HEK293 (cell line): ENCODE measurements around the gene PGR.
A peak's percentile ranks its signal among the peaks of the same experiment; 100 is the strongest.

Source experiments
- CTCF ChIA-PET: fragments of 350-600 bp; formaldehyde crosslinking; extraction: SDS; loops from one replicate; lab custom pipeline; 2021; ENCODE audit warnings: antibody characterized with exemption; lab: Yijun Ruan, JAX
- POLR2A ChIA-PET: fragments of 300-600 bp; formaldehyde crosslinking; extraction: SDS; loops from one replicate; lab custom pipeline; 2020; ENCODE audit warnings: antibody characterized with exemption, inconsistent platforms; lab: Yijun Ruan, JAX
- H3K27ac ChIP-seq: fragments of 200-500 bp; sonication (Bioruptor generic); 2 replicates; pipeline ENCODE4 v1.5.1; 2014; ENCODE audit warnings: low read depth, low read length, control low read depth, inconsistent platforms; ENCODE audit errors: extremely low read depth
- H3K36me3 ChIP-seq, 2 experiments: fragments of 200-500 bp in 1 of 2; sonication (Bioruptor generic) in 1 of 2; 1 replicate in 1 of 2; 2 replicates in 1 of 2; pipeline ENCODE4 v1.5.1; 2014 to 2017; ENCODE audit warnings: inconsistent platforms in 2 of 2, low read length in 2 of 2; ENCODE audit not compliant: control insufficient read depth in 2 of 2, insufficient read depth in 1 of 2
- H3K4me1 ChIP-seq: fragments of 200-500 bp; sonication (Bioruptor generic); 2 replicates; pipeline ENCODE4 v1.5.1; 2014; ENCODE audit warnings: mild to moderate bottlenecking, low read length, inconsistent platforms; ENCODE audit not compliant: control insufficient read depth, insufficient read depth
- H3K4me3 ChIP-seq: 2 replicates; pipeline ENCODE4 v1.5.1; 2011; ENCODE audit warnings: low read depth, mild to moderate bottlenecking, control low read depth, low read length, moderate library complexity
- H3K9me3 ChIP-seq: fragments of 200-500 bp; sonication (Bioruptor generic); 2 replicates; pipeline ENCODE4 v1.5.1; 2014; ENCODE audit warnings: low read depth, low read length, inconsistent platforms; ENCODE audit not compliant: control insufficient read depth, insufficient read depth
- HOXC10 ChIP-seq: sonication (generic); formaldehyde crosslinking; IDR thresholded peaks from 2 replicates; pipeline ENCODE4 v1.8.1; 2023; ENCODE audit warnings: mild to moderate bottlenecking, missing genetic modification reagents
- HOXD13 ChIP-seq: sonication (generic); formaldehyde crosslinking; IDR thresholded peaks from 2 replicates; pipeline ENCODE4 v1.8.0; 2022; ENCODE audit warnings: missing genetic modification reagents, borderline replicate concordance
- KLF10 ChIP-seq: fragments of 450-650 bp; IDR thresholded peaks from 2 replicates; pipeline ENCODE4 v1.5.1; 2018; ENCODE audit warnings: missing biosample characterization, mild to moderate bottlenecking, missing genetic modification characterization
- KLF16 ChIP-seq: fragments of 450-650 bp; formaldehyde crosslinking; IDR thresholded peaks from 2 replicates; pipeline ENCODE4 v1.5.1; 2017; ENCODE audit warnings: missing biosample characterization, missing genetic modification characterization
- PRDM1 ChIP-seq: fragments of 450-650 bp; formaldehyde crosslinking; IDR thresholded peaks from 2 replicates; pipeline ENCODE4; 2016; ENCODE audit warnings: missing biosample characterization, missing genetic modification characterization
- ZFP41 ChIP-seq: fragments of 450-650 bp; formaldehyde crosslinking; IDR thresholded peaks from 2 replicates; pipeline ENCODE4 v1.5.1; 2016; ENCODE audit warnings: missing biosample characterization, missing genetic modification characterization, borderline replicate concordance
- ZFP69B ChIP-seq: fragments of 450-650 bp; formaldehyde crosslinking; IDR thresholded peaks from 2 replicates; pipeline ENCODE4 v1.5.1; 2016; ENCODE audit warnings: missing biosample characterization, missing genetic modification characterization
- ZNF112 ChIP-seq: fragments of 450-650 bp; formaldehyde crosslinking; IDR thresholded peaks from 2 replicates; pipeline ENCODE4 v1.5.0; 2017; ENCODE audit warnings: missing biosample characterization, missing genetic modification characterization
- ZNF174 ChIP-seq: fragments of 450-650 bp; formaldehyde crosslinking; IDR thresholded peaks from 2 replicates; pipeline ENCODE4 v1.5.0; 2017; ENCODE audit warnings: missing biosample characterization, mild to moderate bottlenecking, missing genetic modification characterization
- ZNF354C ChIP-seq: fragments of 450-650 bp; formaldehyde crosslinking; IDR thresholded peaks from 2 replicates; pipeline ENCODE4 v1.5.1; 2016; ENCODE audit warnings: missing biosample characterization, missing genetic modification characterization, low read depth, borderline replicate concordance
- ZNF366 ChIP-seq: fragments of 450-650 bp; formaldehyde crosslinking; conservative IDR thresholded peaks from 2 replicates; pipeline ENCODE4 v1.5.1; 2016; ENCODE audit warnings: missing biosample characterization, missing genetic modification characterization
- ZNF391 ChIP-seq: fragments of 450-650 bp; formaldehyde crosslinking; IDR thresholded peaks from 2 replicates; pipeline ENCODE4 v1.5.1; 2016; ENCODE audit warnings: low read depth, missing biosample characterization, missing genetic modification characterization, borderline replicate concordance
- ZNF548 ChIP-seq: fragments of 450-650 bp; formaldehyde crosslinking; IDR thresholded peaks from 2 replicates; pipeline ENCODE4 v1.5.1; 2016; ENCODE audit warnings: missing biosample characterization, missing genetic modification characterization
- ZNF555 ChIP-seq: fragments of 450-650 bp; formaldehyde crosslinking; conservative IDR thresholded peaks from 2 replicates; pipeline ENCODE4 v1.5.1; 2017; ENCODE audit warnings: missing biosample characterization, mild to moderate bottlenecking, missing genetic modification characterization, inconsistent platforms
- ZNF571 ChIP-seq: fragments of 450-650 bp; formaldehyde crosslinking; IDR thresholded peaks from 2 replicates; pipeline ENCODE4 v1.5.0; 2017; ENCODE audit warnings: missing biosample characterization, missing genetic modification characterization
- ZNF660 ChIP-seq: fragments of 450-650 bp; IDR thresholded peaks from 2 replicates; pipeline ENCODE4 v1.5.1; 2018; ENCODE audit warnings: missing biosample characterization, mild to moderate bottlenecking, missing genetic modification characterization
- ZNF701 ChIP-seq: fragments of 450-650 bp; formaldehyde crosslinking; IDR thresholded peaks from 2 replicates; pipeline ENCODE4 v1.5.1; 2016; ENCODE audit warnings: missing biosample characterization, missing genetic modification characterization
- ZNF791 ChIP-seq: fragments of 450-650 bp; formaldehyde crosslinking; IDR thresholded peaks from 2 replicates; pipeline ENCODE4 v1.5.1; 2016; ENCODE audit warnings: missing biosample characterization, missing genetic modification characterization
- ZSCAN16 ChIP-seq: fragments of 450-650 bp; formaldehyde crosslinking; IDR thresholded peaks from 2 replicates; pipeline ENCODE4 v1.5.1; 2016; ENCODE audit warnings: missing biosample characterization, missing genetic modification characterization
- TF ChIP-seq, protein P1 (sequence below): fragments of 450-650 bp; formaldehyde crosslinking; IDR thresholded peaks from 2 replicates; pipeline ENCODE4 v1.5.1; 2016; ENCODE audit warnings: missing biosample characterization, missing genetic modification characterization
- TF ChIP-seq, protein P2 (sequence below): fragments of 450-650 bp; formaldehyde crosslinking; IDR thresholded peaks from 2 replicates; pipeline ENCODE4 v1.5.1; 2016; ENCODE audit warnings: missing biosample characterization, missing genetic modification characterization
- TF ChIP-seq, protein P3 (sequence below): fragments of 450-650 bp; formaldehyde crosslinking; conservative IDR thresholded peaks from 2 replicates; pipeline ENCODE4 v1.5.1; 2016; ENCODE audit warnings: low read depth, missing biosample characterization, missing genetic modification characterization
- TF ChIP-seq, protein P4 (sequence below): fragments of 450-650 bp; formaldehyde crosslinking; IDR thresholded peaks from 2 replicates; pipeline ENCODE4 v1.5.1; 2016; ENCODE audit warnings: missing biosample characterization, missing genetic modification characterization

PGR gene

DNA sequence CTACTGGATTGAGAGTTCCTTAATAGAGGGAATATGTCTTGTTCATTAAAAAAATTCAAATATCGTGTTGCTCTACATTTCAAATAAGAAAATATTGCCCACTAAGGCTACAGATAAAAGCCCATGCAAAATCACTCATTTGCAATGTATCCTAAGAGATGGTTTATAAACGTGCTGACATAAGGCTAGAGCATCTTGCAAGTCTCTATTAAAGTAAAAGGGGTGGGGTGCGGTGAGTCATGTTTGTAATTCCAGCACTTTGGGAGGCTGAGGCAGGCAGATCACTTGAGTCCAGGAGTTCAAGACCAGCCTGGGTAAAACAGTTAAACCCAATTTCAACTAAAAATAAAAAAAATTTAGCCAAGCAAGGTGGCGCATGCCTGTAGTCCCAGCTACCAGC lies 70.3 kb downstream of the PGR start:
- no peaks in the 10 kb centered on the region for H3K9me3 ChIP-seq
- H3K4me3 ChIP-seq = no peak overlapping the region
- H3K36me3 ChIP-seq = no peaks in the 10 kb centered on the region
- H3K27ac ChIP-seq = no peak overlapping the region
- no peaks in the 10 kb centered on the region for H3K4me1 ChIP-seq
- CTCF ChIA-PET = no interaction called here
- POLR2A ChIA-PET = no interaction called here
- TF ChIP-seq ZSCAN16 = no peak
- TF ChIP-seq ZNF701 (tag by site-specific recombination) = no peak
- TF ChIP-seq ZNF354C (tag by site-specific recombination) = no peak
- no peak for TF ChIP-seq HOXC10 (CRISPR knock-in tag)
- TF ChIP-seq ZNF174 = no peak
- TF ChIP-seq ZFP41 (tag by site-specific recombination) = no peak
- TF ChIP-seq, protein P1, sequence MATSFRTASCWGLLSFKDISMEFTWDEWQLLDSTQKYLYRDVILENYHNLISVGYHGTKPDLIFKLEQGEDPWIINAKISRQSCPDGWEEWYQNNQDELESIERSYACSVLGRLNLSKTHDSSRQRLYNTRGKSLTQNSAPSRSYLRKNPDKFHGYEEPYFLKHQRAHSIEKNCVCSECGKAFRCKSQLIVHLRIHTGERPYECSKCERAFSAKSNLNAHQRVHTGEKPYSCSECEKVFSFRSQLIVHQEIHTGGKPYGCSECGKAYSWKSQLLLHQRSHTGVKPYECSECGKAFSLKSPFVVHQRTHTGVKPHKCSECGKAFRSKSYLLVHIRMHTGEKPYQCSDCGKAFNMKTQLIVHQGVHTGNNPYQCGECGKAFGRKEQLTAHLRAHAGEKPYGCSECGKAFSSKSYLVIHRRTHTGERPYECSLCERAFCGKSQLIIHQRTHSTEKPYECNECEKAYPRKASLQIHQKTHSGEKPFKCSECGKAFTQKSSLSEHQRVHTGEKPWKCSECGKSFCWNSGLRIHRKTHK (tag by site-specific recombination) = no peak
- no peak for TF ChIP-seq ZNF391 (tag by site-specific recombination)
- TF ChIP-seq, protein P2, sequence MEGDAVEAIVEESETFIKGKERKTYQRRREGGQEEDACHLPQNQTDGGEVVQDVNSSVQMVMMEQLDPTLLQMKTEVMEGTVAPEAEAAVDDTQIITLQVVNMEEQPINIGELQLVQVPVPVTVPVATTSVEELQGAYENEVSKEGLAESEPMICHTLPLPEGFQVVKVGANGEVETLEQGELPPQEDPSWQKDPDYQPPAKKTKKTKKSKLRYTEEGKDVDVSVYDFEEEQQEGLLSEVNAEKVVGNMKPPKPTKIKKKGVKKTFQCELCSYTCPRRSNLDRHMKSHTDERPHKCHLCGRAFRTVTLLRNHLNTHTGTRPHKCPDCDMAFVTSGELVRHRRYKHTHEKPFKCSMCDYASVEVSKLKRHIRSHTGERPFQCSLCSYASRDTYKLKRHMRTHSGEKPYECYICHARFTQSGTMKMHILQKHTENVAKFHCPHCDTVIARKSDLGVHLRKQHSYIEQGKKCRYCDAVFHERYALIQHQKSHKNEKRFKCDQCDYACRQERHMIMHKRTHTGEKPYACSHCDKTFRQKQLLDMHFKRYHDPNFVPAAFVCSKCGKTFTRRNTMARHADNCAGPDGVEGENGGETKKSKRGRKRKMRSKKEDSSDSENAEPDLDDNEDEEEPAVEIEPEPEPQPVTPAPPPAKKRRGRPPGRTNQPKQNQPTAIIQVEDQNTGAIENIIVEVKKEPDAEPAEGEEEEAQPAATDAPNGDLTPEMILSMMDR (tag by site-specific recombination) = no peak
- no peak for TF ChIP-seq KLF16 (tag by site-specific recombination)
- no peak for TF ChIP-seq ZFP69B (tag by site-specific recombination)

DNA sequence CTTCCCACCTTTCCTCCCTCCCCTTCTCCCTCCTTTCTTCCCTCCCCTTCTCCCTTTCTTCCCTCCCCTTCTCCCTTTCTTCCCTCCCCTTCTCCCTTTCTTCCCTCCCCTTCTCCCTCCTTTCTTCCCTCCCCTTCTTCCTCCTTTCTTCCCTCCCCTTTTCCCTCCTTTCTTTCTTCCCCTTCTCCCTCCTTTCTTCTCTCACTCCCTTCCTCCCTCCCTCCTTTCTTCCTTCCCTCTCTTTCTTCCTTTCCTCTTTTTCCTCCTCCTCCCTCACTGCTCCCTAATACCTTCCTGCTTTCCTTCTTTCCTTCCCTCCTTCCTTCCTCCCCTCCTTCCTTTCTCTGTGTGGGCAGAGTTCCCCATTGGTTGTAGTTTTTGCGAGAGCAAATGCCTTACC lies 76.1 kb downstream of the PGR start:
- H3K27ac ChIP-seq = no peak overlapping the region
- CTCF ChIA-PET = interaction anchor here (1.0 kb wide), 1 partner anchor 23 kb away, joined by 3 read pairs; no protein-coding TSS in a partner anchor
- TF ChIP-seq ZNF366 (tag by site-specific recombination) (peak; percentile 27; the same call in 1 of the 2 replicates), ZNF548 (tag by site-specific recombination) (no peak), PRDM1 (tag by site-specific recombination) (peak; percentile 49)
- TF ChIP-seq, all 188 proteins: peak for 2
- H3K4me1 ChIP-seq = no peaks in the 10 kb centered on the region
- no peaks in the 10 kb centered on the region for H3K36me3 ChIP-seq
- no peaks in the 10 kb centered on the region for H3K9me3 ChIP-seq
- POLR2A ChIA-PET = no interaction called here
- no peak overlapping the region for H3K4me3 ChIP-seq

DNA sequence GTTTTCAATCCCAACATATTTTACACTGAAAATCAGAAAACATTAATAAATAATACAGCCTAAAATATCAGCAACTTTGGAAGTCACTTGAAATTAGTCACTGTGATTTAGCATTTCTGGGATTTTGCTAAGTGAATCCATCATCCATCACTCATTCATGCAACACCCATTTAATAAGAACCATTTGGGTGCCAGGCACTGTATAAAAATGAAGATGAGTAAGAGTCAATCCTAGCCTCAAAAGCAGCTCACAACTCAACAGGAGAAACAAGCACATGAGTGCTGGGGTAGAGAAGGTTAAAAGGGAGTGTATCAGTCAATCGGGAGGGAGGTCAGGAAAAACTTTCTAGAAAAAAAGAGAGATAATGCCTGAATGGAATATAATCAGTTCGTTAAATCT lies 77.9 kb downstream of the PGR start:
- CTCF ChIA-PET = no interaction called here
- H3K4me3 ChIP-seq = no peak overlapping the region
- no peaks in the 10 kb centered on the region for H3K4me1 ChIP-seq
- H3K27ac ChIP-seq = no peak overlapping the region
- POLR2A ChIA-PET = no interaction called here
- H3K36me3 ChIP-seq = no peaks in the 10 kb centered on the region
- no peaks in the 10 kb centered on the region for H3K9me3 ChIP-seq
- TF ChIP-seq ZNF571 (tag by site-specific recombination) = no peak
- TF ChIP-seq, protein P3, sequence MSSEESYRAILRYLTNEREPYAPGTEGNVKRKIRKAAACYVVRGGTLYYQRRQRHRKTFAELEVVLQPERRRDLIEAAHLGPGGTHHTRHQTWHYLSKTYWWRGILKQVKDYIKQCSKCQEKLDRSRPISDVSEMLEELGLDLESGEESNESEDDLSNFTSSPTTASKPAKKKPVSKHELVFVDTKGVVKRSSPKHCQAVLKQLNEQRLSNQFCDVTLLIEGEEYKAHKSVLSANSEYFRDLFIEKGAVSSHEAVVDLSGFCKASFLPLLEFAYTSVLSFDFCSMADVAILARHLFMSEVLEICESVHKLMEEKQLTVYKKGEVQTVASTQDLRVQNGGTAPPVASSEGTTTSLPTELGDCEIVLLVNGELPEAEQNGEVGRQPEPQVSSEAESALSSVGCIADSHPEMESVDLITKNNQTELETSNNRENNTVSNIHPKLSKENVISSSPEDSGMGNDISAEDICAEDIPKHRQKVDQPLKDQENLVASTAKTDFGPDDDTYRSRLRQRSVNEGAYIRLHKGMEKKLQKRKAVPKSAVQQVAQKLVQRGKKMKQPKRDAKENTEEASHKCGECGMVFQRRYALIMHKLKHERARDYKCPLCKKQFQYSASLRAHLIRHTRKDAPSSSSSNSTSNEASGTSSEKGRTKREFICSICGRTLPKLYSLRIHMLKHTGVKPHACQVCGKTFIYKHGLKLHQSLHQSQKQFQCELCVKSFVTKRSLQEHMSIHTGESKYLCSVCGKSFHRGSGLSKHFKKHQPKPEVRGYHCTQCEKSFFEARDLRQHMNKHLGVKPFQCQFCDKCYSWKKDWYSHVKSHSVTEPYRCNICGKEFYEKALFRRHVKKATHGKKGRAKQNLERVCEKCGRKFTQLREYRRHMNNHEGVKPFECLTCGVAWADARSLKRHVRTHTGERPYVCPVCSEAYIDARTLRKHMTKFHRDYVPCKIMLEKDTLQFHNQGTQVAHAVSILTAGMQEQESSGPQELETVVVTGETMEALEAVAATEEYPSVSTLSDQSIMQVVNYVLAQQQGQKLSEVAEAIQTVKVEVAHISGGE = no peak
- TF ChIP-seq ZNF660 (tag by site-specific recombination) = no peak
- TF ChIP-seq HOXD13 (CRISPR knock-in tag) = no peak
- TF ChIP-seq, protein P4, sequence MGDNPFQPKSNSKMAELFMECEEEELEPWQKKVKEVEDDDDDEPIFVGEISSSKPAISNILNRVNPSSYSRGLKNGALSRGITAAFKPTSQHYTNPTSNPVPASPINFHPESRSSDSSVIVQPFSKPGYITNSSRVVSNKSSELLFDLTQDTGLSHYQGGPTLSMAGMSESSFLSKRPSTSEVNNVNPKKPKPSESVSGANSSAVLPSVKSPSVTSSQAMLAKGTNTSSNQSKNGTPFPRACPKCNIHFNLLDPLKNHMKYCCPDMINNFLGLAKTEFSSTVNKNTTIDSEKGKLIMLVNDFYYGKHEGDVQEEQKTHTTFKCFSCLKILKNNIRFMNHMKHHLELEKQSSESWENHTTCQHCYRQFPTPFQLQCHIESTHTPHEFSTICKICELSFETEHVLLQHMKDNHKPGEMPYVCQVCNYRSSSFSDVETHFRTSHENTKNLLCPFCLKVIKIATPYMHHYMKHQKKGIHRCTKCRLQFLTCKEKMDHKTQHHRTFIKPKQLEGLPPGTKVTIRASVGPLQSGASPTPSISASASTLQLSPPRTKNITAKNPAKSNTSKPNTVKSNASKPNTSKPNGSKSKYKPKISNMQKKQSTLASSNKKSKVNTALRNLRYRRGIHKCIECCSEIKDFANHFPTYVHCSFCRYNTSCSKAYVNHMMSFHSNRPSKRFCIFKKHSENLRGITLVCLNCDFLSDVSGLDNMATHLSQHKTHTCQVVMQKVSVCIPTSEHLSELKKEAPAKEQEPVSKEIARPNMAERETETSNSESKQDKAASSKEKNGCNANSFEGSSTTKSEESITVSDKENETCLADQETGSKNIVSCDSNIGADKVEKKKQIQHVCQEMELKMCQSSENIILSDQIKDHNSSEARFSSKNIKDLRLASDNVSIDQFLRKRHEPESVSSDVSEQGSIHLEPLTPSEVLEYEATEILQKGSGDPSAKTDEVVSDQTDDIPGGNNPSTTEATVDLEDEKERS (tag by site-specific recombination) = no peak
- TF ChIP-seq ZNF791 (tag by site-specific recombination) = no peak
- no peak for TF ChIP-seq ZNF555 (tag by site-specific recombination)
- no peak for TF ChIP-seq ZNF112 (tag by site-specific recombination)
- no peak for TF ChIP-seq KLF10
